Measurements from ENCODE around the gene CD40LG. TPM values are rescaled to one million over a fixed set of nuclear protein-coding genes. Genes with fewer than 3 reads are reported as not detected.

CD40LG gene
- total RNA-seq = 1 to 10 TPM in 1 of 6 donors, under 1 TPM in 3, not detected in 2; 0.60 to 1.1 (median 0.70) TPM

DNA sequence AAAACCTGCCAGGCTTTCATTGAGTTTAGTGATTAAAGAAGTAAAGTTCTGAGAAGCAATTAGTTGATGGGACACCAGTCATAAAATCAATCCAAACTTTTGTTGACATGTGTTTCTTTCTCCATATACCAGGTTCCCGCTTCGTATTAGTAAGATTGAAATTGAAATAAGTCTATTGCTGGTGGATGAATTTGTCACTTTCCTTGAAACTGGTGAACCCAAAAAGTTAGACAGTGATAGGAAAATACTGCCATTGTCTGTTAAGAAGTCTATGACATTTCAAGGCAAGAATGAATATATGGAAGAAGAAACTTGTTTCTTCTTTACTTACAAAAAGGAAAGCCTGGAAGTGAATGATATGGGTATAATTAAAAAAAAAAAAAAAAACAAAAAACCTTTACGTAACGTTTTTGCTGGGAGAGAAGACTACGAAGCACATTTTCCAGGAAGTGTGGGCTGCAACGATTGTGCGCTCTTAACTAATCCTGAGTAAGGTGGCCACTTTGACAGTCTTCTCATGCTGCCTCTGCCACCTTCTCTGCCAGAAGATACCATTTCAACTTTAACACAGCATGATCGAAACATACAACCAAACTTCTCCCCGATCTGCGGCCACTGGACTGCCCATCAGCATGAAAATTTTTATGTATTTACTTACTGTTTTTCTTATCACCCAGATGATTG, at the start of gene CD40LG:
TSS of gene CD40LG (plus strand) at position 482 of the 684 bp plus-strand sequence. CDS start at position 573, 91 bp downstream.
- Histone ChIP-seq H3K36me3 (no peaks in the 10 kb centered on the region), H3K4me3 (no peak within 1 kb of the TSS), H3K9me3 (no peaks in the 10 kb centered on the region), H3K4me1 (no peaks in the 10 kb centered on the region), H3K27ac (no peak within 1 kb of the TSS), H3K27me3 (no peaks in the 10 kb centered on the region)
- TF ChIP-seq POLR2A (IDR thresholded peaks at IDR 0.05) = no peak
- TF ChIP-seq POLR2AphosphoS5 (IDR thresholded peaks at IDR 0.05) = no peak
- TF ChIP-seq CTCF (IDR thresholded peaks at IDR 0.05) = no peak
- TF ChIP-seq EP300 (IDR thresholded peaks at IDR 0.05) = no peak
- DNase-seq = no peak
- 77 to 86% methylated on average over 10 of the region's 10 CpGs for WGBS, 2 donors
- no peak for ATAC-seq (ENCODE audit: low FRiP score in 2 of 2)

- Histone ChIP-seq H3K27me3 (no peaks in the 10 kb centered on the region), H3K4me1 (no peaks in the 10 kb centered on the region), H3K9me3 (no peaks in the 10 kb centered on the region), H3K27ac (no peak overlapping the region), H3K4me3 (no peak overlapping the region), H3K36me3 (no peaks in the 10 kb centered on the region)
- ATAC-seq (ENCODE audit: low FRiP score in 2 of 2) = no peak
- no peak for TF ChIP-seq CTCF (IDR thresholded peaks at IDR 0.05)
- no peak for TF ChIP-seq POLR2AphosphoS5 (IDR thresholded peaks at IDR 0.05)
- TF ChIP-seq POLR2A (IDR thresholded peaks at IDR 0.05) = no peak
- no peak for TF ChIP-seq EP300 (IDR thresholded peaks at IDR 0.05)
- 60 to 78% methylated on average over 8 of the region's 8 CpGs for WGBS, 2 donors
- no peak for DNase-seq
These were observed 49.3 kb upstream of the CD40LG start for GRCh38 chrX:136598631-136599030.

- no peak for ATAC-seq (ENCODE audit: low FRiP score in 2 of 2)
- TF ChIP-seq POLR2AphosphoS5 (IDR thresholded peaks at IDR 0.05) (no peak), POLR2A (IDR thresholded peaks at IDR 0.05) (no peak), EP300 (IDR thresholded peaks at IDR 0.05) (no peak), CTCF (IDR thresholded peaks at IDR 0.05) (no peak)
- Histone ChIP-seq H3K36me3 (no peaks in the 10 kb centered on the region), H3K4me1 (no peaks in the 10 kb centered on the region), H3K27me3 (no peaks in the 10 kb centered on the region), H3K9me3 (no peaks in the 10 kb centered on the region), H3K27ac (no peak overlapping the region), H3K4me3 (no peak overlapping the region)
- no peak for DNase-seq
- 62 to 65% methylated on average over 1 of the region's 1 CpG for WGBS, 2 donors
These were observed 47.9 kb upstream of the CD40LG start for GRCh38 chrX:136600059-136600458.

DNA sequence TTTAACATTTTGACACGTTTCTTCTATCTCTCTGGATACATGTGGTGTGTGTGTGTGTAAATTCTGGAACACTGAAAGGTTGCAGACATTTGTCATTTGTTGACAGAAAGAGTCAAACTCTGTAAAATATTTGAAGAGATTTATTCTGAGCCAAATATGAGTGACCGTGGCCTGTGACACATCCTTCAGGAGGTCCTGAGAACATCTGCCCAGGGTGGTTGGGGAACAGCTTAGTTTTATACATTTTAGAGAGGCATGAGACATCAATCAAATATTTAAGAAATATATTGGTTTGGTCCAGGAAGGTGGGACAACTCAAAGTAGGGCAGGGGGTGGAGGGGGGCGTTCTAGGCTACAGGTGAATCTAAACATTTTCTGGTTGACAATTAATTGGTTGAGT, 40.7 kb upstream of the CD40LG start:
- no peak overlapping the region for H3K27ac ChIP-seq
- no peak overlapping the region for H3K4me3 ChIP-seq
- no peak for DNase-seq
- no peaks in the 10 kb centered on the region for H3K27me3 ChIP-seq
- H3K36me3 ChIP-seq = no peaks in the 10 kb centered on the region
- H3K9me3 ChIP-seq = no peaks in the 10 kb centered on the region
- 59 to 70% methylated on average over 3 of the region's 3 CpGs for WGBS, 2 donors
- TF ChIP-seq POLR2A (IDR thresholded peaks at IDR 0.05) (no peak), CTCF (IDR thresholded peaks at IDR 0.05) (no peak), POLR2AphosphoS5 (IDR thresholded peaks at IDR 0.05) (no peak), EP300 (IDR thresholded peaks at IDR 0.05) (no peak)
- no peaks in the 10 kb centered on the region for H3K4me1 ChIP-seq
- ATAC-seq (ENCODE audit: low FRiP score in 2 of 2) = no peak
